Fibroblast of lung (primary cell): ENCODE measurements around the gene PDLIM3. TPM values are rescaled to one million over a fixed set of nuclear protein-coding genes. Genes with fewer than 3 reads are reported as not detected.

ENCODE experiments used
- DNase-seq, 2 donors: peaks; one replicate each; pipeline versions ENCODE4 v3.0.0 to v3.0.0-alpha.2; 2010; ENCODE audit warnings: low read depth in 2 of 2
- H2AFZ ChIP-seq: 2 replicates; pipeline ENCODE4 v1.5.1; 2012; ENCODE audit warnings: low read length, control low read depth, inconsistent platforms
- H3K27ac ChIP-seq: 2 replicates; pipeline ENCODE4 v1.5.1; 2011; ENCODE audit warnings: low read length, control low read depth; ENCODE audit not compliant: insufficient read depth
- H3K27me3 ChIP-seq: 2 replicates; pipeline ENCODE4 v1.5.1; 2011; ENCODE audit warnings: mild to moderate bottlenecking, low read length; ENCODE audit not compliant: control insufficient read depth, insufficient read depth
- H3K36me3 ChIP-seq: 2 replicates; pipeline ENCODE4 v1.5.1; 2011; ENCODE audit warnings: low read length; ENCODE audit not compliant: control insufficient read depth, insufficient read depth
- H3K4me1 ChIP-seq: 2 replicates; pipeline ENCODE4 v1.5.1; 2011; ENCODE audit warnings: low read length; ENCODE audit not compliant: control insufficient read depth, insufficient read depth; ENCODE audit errors: extremely low read depth
- H3K4me2 ChIP-seq: 2 replicates; pipeline ENCODE4 v1.5.1; 2011; ENCODE audit warnings: low read length, control low read depth; ENCODE audit not compliant: insufficient read depth; ENCODE audit errors: extremely low read depth
- H3K4me3 ChIP-seq, 4 experiments: fragments of 200-600 bp in 1 of 4; sonication (generic) in 1 of 4; replicated peaks in 1 of 4; 2 replicates each; pipeline ENCODE4 v1.5.1; 2011 to 2016; ENCODE audit warnings: low read length in 4 of 4, low read depth in 3 of 4, mild to moderate bottlenecking in 3 of 4, control low read depth in 2 of 4, inconsistent platforms in 1 of 4, mixed read lengths in 1 of 4; ENCODE audit not compliant: insufficient read depth in 1 of 4; ENCODE audit errors: control extremely low read depth in 1 of 4
- H3K79me2 ChIP-seq: 2 replicates; pipeline ENCODE4 v1.5.1; 2012; ENCODE audit warnings: mild to moderate bottlenecking, low read length, inconsistent platforms; ENCODE audit not compliant: control insufficient read depth, insufficient read depth
- H3K9ac ChIP-seq: 2 replicates; pipeline ENCODE4 v1.5.1; 2011; ENCODE audit warnings: mild to moderate bottlenecking, low read length, control low read depth; ENCODE audit not compliant: insufficient read depth
- H3K9me3 ChIP-seq: 2 replicates; pipeline ENCODE4 v1.5.1; 2012; ENCODE audit warnings: low read depth, low read length; ENCODE audit not compliant: control insufficient read depth, insufficient read depth
- H4K20me1 ChIP-seq: 2 replicates; pipeline ENCODE4 v1.5.1; 2011; ENCODE audit warnings: low read length; ENCODE audit not compliant: control insufficient read depth, insufficient read depth; ENCODE audit errors: extremely low read depth
- CTCF ChIP-seq, 2 donors: IDR thresholded peaks in 1 of 2; conservative IDR thresholded peaks in 1 of 2; 1 replicate in 1 of 2; 2 replicates in 1 of 2; pipeline ENCODE4 v1.5.1; 2011 to 2012; ENCODE audit warnings: low read length in 2 of 2, control low read depth in 1 of 2, inconsistent platforms in 1 of 2, low read depth in 1 of 2, mild to moderate bottlenecking in 1 of 2
- EZH2 ChIP-seq: IDR thresholded peaks from 2 replicates; pipeline ENCODE4 v1.5.1; 2012; ENCODE audit warnings: low read length, control low read depth, mild to moderate bottlenecking; ENCODE audit errors: missing control alignments
- polyA plus RNA-seq, 2 donors: library from polyadenylated mRNA; depleted of rRNA in 1 of 2; stranded (reverse) in 1 of 2; unstranded in 1 of 2; fragments of >200 nt; gene quantifications; 2 replicates each; pipeline ENCODE4 v1.2.1, GENCODE V29; 2011 to 2012; ENCODE audit warnings: missing spikeins in 1 of 2
- total RNA-seq: library from RNA; depleted of rRNA; stranded (reverse); fragments of >200 nt; gene quantifications from 2 replicates; pipeline ENCODE4 v1.2.1, GENCODE V29; 2014

Gene PDLIM3
- total and polyA plus RNA-seq, 2 donors (not counting 1 experiment from before 2014, with no cell fraction given) = 8.7 to 20.8 TPM

- Histone ChIP-seq H3K36me3 (no peaks in the 10 kb centered on the region), H3K4me1 (no peaks in the 10 kb centered on the region), H3K9me3 (no peaks in the 10 kb centered on the region), H3K27me3 (peaks cover 5% of the 10 kb centered on the region), H3K9ac (no peak overlapping the region), H3K79me2 (no peaks in the 10 kb centered on the region), H2AFZ (no peak overlapping the region), H3K4me3 (no peak overlapping the region), H4K20me1 (no peaks in the 10 kb centered on the region), H3K4me2 (no peak overlapping the region), H3K27ac (no peak overlapping the region)
- peak in 1 of 2 donors; percentile 3 for DNase-seq
- TF ChIP-seq CTCF (conservative IDR thresholded peaks at IDR 0.05 in 1 of 2, IDR thresholded peaks at IDR 0.05 in 1 of 2; ENCODE audit: low read depth in 1 of 2, low read length in 2 of 2) (no peak), EZH2 (no peak)
These were observed 68.2 kb downstream of the PDLIM3 start for GRCh38 chr4:185467101-185467500.

- Histone ChIP-seq H3K27me3 (peaks cover 5% of the 10 kb centered on the region), H4K20me1 (no peaks in the 10 kb centered on the region), H3K27ac (no peak overlapping the region), H3K4me3 (no peak overlapping the region), H2AFZ (no peak overlapping the region), H3K4me1 (no peaks in the 10 kb centered on the region), H3K36me3 (no peaks in the 10 kb centered on the region), H3K9ac (no peak overlapping the region), H3K79me2 (no peaks in the 10 kb centered on the region), H3K4me2 (no peak overlapping the region), H3K9me3 (no peaks in the 10 kb centered on the region)
- DNase-seq = no peak
- TF ChIP-seq CTCF (conservative IDR thresholded peaks at IDR 0.05 in 1 of 2, IDR thresholded peaks at IDR 0.05 in 1 of 2; ENCODE audit: low read depth in 1 of 2, low read length in 2 of 2) (no peak), EZH2 (no peak)
These were observed 69.6 kb downstream of the PDLIM3 start for GRCh38 chr4:185465707-185466106.

- no peak overlapping the region for H3K4me2 ChIP-seq
- H2AFZ ChIP-seq = no peak overlapping the region
- H3K9ac ChIP-seq = no peak overlapping the region
- no peaks in the 10 kb centered on the region for H3K4me1 ChIP-seq
- peak in 1 of 2 donors; percentile 47 for DNase-seq
- H3K27me3 ChIP-seq = no peaks in the 10 kb centered on the region
- no peak for TF ChIP-seq CTCF (conservative IDR thresholded peaks at IDR 0.05 in 1 of 2, IDR thresholded peaks at IDR 0.05 in 1 of 2; ENCODE audit: low read depth in 1 of 2, low read length in 2 of 2)
- no peak for TF ChIP-seq EZH2
- H3K4me3 ChIP-seq = no peak overlapping the region
- H3K9me3 ChIP-seq = no peaks in the 10 kb centered on the region
- H3K79me2 ChIP-seq = no peaks in the 10 kb centered on the region
- H3K27ac ChIP-seq = no peak overlapping the region
- H3K36me3 ChIP-seq = no peaks in the 10 kb centered on the region
- no peaks in the 10 kb centered on the region for H4K20me1 ChIP-seq
These were observed 70.4 kb downstream of the PDLIM3 start for GRCh38 chr4:185464887-185465286.
